ENCODE measurements around the gene TRIM56.

DNA sequence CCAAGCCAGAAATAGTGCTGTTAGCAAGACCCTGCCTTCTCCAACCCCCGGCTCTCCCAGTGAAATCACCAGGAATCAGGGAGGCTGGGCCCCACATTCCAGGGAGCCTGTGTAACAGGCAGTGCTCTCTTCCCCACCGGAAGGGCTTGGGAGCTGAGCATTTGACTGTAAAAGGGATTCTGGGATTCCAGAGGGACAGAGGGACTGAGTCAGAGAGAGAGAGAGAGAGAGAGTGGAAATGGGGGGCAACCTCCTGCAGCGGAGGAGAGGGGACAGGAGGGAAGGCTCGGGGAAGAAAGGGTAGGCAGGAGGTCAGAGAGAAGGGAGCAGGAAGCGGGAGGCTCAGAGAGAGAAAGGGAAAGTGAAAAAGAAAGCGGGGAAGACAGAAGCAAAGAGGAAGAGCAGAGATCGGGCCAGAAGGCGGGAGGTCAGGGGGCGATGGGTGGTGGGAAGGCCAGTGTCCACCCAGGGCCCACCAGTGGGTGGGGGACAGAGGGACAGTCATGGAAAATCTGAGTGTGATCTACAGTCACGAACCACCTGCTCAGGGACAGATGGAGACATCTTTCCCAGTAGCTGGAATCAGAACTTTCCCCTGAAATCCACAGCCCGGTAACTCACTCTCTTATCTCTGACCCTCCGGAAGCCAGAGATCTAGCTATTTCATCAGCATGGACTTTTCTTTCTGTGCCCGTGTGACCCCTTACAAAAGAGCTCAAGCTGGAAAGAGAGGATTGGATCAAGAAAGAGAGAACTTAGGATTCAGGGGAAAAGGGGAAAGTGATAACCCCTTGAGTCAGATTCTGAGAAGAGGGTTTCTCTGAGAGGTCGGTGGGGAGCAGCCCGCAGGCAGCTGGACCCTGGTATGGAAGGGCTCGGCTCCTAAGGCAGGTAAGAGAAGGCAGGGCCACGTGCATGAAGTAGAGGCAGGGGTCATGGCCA is 37.0 kb downstream of the TRIM56 start:
- TF ChIP-seq POLR2A (IDR thresholded peaks at IDR 0.05) (peak; percentile 62), EP300 (IDR thresholded peaks at IDR 0.05) (no peak)
